GM19025 (cell line): ENCODE measurements around the gene MIOS.
A peak's percentile ranks its signal among the peaks of the same experiment; 100 is the strongest.
"Not testable (repeated sequence)": the region's sequence is repeated elsewhere in the genome, so short reads cannot be mapped to it uniquely, and the experiment has no call there.

Source experiments
- ATAC-seq: cut with Tn5 transposase; IDR thresholded peaks from one replicate; pipeline ENCODE4 v1.9.1; 2021; ENCODE audit warnings: mild to moderate bottlenecking, low read depth, moderate library complexity; ENCODE audit not compliant: unreplicated experiment

The MIOS gene

DNA sequence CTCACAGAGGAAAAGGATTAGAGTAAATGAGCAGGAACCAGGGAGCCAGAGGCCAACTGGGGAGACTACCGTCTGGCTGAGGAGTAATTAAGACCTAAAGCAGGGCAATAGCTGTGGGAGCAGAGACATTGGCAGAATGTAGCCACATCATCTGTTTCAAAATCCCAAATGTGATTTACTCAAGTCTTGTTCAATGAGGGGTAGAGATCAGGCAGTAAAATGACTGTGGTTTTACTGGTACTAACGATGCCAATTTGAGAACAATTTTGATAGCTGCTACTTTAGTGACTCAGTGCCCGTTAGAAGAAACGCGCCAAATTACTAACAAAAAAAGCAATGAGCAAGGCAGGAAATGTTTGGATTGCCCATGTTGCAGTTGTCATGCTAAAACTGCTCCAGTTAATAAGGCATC lies 12.7 kb upstream of the MIOS start:
- ATAC-seq = no peak

DNA sequence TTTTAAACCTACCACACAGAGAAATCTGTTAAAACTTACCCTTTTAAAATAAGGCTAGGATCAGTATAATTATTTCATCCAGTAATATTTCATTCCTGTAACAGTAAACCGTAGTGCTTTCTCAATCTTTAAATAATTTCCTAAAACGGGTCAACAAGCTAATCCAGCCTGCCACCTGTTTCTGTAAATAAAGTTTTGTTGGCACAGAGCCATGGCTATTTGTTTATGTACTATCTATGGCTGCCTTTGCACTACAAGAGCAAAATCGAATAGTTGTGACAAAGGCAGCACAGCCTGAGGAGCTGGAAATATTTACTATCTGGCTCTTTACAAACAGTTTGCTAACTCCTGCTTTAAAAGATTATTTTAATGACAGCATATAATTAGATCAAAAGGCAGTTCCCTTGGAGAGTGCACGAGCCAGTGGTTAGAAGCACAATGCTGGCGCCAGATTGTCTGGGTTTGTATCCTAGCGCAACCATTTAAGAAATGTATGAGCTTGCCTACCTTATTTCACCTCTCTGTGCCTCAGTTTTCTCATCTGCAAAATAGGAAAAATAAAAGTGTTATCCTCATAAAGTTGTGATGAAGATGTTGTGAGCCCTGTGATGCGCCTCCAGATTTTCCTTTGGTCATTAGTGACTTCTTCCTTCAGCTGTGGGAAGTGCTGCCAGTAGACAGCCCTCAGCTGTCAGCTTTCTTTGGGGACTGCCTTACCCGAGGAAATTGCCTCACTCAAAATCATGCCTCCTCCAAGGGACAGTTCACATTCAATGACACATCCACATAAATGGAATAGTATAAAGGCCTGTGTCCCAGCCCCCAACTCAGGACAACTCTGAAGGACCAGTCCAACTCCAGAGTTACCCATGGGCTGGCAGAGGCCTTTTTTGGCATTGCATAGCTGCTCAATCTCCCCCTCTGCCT lies 11.8 kb upstream of the MIOS start:
- no peak for ATAC-seq

DNA sequence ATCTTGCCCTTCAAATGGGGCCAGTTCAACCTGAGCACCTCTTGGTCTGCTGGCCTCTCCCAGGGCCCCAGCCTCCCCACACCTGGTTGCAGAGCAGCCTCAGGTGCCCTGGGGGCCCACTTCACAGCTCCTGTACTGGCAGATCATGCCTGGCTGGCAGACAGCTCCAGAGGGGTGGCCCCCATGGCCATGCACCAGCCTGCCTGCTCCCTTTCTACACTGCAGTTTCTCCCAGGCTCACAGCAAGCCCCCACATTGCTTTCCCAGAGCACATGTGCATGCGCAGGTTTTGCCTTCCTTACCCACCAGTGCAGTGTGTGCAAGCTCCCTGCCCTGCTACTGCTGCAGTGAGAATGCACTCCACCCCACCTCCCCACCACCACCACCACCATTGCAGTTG lies 9.8 kb upstream of the MIOS start:
- no peak for ATAC-seq

DNA sequence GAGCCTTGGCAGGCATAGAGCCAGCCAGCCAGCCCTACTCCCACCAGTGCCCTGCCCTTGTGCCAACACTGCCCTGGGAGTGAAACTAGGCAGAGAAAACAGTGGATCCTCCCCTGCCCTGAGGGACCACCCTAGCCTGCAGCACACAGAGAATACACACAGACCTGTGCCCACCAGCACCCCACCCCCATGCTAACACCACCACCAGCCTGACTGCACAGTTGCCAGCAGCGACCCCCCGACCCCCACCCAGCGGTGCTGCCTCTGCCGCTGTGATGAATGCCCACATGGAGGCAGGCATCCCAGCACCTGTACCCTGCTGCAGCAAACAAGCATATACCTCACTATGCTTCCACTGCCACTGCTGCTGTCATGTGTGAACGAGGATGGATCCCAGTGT lies 9.4 kb upstream of the MIOS start:
- no peak for ATAC-seq

DNA sequence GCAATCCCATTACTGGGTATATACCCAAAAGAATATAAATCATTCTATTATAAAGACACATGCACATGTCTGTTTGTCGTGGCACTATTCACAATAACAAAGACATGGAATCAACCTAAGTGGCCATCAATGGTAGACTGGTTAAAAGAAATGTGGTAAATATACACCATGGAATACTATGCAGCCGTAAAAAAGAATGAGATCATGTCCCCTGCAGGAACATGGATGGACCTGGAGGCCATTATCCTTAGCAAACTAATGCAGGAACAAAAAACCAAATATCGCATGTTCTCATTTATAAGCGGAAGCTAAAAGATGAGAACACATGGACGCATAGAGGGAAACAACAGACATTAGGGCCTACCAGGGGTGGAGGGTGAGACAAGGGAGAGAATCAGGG lies 5.1 kb upstream of the MIOS start:
- ATAC-seq = not testable (repeated sequence)

DNA sequence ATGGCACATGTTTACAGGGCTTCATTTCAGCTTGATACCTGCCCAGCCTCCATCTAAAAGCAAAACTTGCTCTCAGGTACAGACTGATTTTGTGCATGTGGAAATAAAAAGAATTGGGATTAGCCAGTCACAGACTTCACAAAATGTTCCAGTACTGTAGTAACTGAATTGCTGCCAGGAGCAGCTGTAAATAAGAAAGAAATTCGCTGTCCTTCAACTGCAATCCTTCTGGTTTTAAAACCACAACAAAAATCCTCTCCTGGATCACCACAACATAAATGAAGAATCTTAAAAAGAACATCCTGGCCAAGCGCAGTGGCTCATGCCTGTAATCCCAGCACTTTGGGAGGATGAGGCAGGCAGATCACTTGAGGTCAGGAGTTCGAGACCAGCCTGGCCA lies 3.9 kb upstream of the MIOS start:
- ATAC-seq = no peak

DNA sequence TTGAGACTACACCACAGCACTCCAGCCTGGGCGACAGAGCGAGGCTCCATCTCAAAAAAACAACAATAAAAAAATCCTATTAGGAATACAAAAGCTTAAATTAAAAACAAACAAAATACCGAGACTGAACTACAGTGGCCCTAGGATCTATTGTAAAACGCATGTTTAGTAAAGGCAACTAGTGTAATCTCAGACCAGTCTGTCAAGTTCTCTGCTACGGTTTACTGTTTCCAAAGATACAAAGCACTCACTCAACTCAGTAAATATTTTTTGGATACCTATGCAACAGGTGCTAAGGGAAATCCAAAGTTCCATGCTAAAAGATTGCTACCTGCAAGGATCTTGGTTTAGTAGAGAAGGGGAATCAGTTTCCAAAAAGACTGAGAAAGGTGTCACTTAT lies 3.4 kb upstream of the MIOS start:
- no peak for ATAC-seq

DNA sequence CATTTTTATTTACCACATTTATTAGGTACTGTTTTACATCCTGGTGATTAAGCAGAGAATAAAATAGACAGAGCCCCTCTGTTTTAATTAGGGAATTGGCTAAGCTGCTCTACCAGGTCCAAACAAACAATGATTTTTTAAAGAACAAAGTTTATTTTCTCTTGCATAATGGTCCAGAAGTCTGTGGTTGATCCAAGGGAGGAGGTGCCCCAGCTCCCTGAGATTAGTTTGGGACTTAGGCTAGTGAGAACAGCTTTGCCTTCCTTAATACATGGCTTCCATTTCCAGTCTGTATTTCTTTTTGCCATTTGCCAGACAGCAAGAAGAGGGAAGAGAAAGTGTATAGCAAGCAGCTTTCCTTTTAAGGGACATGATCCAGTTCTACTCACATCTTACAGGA lies 2.9 kb upstream of the MIOS start:
- no peak for ATAC-seq

DNA sequence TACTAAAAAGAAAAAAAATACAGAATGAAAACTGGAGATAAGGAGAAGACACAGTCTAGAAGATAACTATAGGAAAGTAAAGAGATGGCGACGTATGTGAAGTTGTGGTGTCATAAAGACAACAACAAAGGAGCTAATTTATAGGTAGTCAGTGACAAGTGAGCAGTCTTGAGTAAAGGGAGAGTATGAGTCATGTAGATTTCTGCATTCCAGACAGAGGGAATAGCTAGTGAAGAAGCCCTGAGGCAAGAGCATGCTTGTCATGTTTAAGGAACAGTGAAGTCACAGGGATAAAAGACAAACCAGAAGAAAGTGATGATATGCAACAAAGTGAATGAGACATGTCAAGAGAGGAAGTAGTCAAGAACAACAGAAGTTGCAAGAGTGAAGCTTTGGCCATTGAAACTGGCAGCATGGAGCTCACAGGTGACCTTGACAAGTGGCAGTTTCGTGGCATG lies 2.3 kb upstream of the MIOS start:
- no peak for ATAC-seq

DNA sequence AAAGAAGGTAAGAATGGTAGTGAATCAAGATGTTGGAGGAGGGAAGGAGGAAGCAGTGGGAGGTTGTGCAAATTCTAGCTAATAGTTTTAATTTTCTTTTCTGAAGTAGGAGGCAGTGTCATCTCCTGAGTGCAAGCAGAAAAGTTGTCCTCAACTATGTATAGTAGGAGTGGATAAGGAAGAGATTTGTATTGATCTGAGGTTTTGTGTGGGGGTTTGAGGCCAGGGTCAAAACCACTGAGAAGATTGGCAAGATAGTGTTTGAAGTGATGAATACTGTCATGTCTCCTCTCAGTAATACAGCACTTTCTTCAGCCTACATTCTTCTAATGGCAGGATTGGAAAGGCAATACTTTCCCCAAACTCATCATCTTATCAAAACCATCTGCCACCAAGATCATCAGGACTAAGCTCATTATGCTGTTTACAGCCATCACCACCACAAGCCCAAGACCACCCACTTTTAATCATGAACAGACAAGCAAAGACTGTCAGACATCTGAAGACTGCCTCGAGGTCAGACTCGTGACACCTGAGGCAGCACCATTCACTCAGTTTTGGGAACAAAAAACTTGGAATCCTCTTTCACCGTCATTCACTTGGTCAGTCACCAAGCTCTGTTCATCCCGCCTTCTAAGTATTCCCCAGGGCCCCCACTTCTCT lies 1.5 kb upstream of the MIOS start:
- ATAC-seq = no peak

DNA sequence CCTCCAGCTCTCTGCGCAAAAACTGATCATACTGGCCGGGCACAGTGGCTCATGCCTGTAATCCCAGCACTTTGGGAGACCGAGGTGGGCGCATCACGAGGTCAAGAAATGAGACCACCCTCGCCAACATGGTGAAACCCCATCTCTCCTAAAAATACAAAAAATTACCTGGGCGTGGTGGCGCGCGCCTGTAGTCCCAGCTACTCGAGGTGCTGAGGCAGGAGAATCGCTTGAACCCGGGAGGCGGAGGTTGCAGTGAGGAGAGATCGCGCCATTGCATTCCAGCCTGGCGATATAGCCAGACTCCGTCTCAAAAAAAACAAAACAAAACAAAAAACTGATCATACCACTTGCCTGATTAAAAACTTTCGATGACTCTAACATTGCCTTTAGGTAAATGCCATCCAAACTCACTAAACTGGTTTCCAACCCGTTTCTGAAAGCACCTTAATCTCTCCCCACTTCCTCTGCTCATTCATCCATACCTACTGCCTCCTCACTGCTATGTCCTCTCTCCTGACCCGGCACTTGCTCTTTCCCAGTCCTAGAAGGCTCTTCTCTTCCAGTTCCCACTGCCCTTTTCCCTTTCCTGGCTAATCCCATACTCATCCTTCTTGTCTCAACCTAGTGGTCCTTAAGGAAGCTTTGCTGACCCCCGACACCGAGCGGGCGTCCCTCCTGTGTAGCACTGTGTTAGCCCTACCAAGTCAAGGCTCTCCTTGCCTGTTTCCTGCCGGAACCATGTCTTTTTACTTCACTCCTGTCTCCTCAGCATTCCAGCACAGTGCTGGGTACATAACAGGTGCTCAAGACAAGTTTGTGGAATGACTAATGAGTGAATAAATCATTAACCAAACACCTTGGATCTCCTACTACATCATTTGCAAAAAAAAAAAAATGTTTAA lies 686 bp upstream of the MIOS start:
- ATAC-seq = peak; percentile 14

DNA sequence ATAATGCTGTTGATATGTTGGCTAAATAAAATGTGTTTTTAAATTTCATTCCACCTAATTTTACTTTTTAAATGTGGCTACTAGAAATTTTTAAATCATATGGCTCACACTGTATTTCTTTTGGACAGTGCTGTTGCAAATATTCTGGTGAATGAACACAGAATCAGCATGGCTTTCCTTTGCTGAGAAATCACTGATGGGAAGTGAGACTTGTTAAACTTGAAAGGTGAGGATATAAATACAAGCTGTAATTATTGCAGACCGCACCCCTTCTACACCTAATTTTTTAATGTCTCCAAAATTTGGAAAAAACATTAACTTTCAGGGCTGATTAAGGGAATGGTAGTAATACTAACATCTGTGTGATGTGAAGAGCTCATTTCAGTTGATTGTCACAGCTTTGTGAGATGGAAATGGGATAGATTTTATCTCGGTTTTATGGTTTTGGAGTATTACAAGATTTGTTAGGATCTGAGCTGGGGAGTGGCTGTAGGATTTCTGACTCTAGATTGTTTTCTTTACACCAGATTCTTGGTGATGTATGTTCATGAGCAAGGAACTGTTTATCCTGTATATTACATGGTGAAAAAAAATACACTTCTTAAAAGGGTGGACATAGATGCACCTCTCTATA lies 1.3 kb downstream of the MIOS start:
- no peak for ATAC-seq

DNA sequence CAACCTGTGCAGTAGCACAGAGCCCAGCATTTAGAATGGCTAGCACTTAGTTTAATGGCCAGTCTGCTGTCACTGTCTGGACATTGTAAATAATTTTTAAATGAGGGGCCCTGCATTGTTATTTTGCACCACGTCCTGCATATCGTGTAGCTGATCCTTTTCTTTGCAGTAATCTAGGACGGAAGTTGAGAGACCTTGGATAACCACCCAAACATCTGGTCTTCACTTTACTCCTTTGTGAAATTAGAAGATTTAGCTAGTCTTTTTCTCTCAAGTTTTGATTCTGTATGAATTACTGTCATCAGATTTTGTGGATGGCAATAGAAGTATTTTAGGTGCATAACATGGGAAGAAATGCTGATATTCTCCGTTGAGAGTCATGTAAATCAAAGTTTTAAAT lies 1.9 kb downstream of the MIOS start:
- no peak for ATAC-seq

DNA sequence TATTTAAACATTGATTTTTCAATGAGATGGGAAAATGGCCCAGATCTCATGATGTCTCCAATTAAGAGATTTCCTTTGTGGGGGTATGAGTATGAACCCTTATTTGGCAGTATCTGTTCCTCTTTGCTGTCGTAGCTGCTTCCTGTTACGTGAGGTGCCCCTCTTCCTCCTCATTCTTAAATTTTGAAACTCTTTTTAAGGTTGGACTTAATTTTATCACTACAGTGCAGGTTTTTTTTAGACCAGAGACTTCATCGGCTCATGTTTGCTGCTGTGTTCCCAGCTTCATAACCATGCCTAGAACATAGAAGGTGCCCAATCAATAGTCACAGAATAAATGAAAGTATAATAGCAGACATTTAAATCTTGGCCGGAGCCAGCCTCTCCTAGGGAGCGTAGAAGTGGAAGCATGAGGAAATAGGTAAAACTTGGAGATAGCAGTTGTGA lies 2.4 kb downstream of the MIOS start:
- ATAC-seq = no peak

DNA sequence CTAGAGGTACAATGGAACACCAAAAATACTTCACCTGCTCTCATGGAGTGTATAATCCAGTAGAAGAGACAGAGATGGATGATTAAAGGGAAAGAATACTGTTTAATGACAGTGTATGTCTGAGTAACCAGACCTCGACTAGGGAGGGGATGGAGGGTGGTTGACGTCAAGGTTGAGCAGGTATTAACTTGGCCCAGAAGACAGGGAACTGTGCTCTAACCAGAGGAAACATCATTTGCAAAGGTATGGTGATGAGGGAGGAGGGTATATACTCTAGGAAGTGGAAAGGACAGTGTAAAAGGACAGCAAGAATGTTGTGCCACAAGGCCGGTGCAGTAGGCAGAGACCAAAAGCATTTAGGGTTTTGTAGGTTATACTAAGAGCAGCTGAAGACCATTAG lies 2.9 kb downstream of the MIOS start:
- no peak for ATAC-seq

DNA sequence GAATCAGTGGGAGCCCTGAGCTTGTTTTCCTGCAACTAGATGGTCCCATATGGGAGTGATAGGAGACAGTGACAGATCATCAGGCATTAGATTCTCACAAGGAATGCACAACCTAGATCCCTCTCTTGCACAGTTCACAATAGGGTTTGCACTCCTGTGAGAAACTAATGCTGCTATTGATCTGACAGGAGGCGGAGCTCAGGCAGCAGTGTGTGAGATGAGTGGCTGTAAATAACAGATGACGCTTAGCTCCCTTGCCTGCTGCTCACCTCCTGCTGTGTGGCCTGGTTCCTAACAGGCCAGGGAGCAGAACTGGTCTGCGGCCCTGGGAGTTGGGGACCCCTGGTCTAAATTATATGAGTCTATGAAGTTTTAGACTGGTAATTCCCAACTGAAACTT lies 3.9 kb downstream of the MIOS start:
- no peak for ATAC-seq

DNA sequence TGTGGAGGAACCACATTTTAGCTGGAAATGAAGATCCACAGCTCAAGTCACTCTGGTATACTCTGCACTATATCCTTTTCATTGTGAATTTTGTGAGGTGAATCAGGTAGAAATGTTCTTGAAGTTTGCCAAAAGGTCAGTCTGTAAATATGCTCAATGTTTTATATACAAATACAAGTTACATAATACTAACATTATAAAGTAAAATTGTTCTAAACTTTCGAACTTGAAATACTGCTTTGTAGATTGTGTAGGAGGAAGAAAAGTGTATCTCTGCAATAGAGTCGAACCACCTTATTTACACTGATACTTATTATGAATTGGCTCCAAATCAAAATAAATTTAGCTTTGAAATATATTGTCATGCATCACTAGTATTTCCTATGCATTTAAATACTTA lies 7.0 kb downstream of the MIOS start:
- no peak for ATAC-seq

DNA sequence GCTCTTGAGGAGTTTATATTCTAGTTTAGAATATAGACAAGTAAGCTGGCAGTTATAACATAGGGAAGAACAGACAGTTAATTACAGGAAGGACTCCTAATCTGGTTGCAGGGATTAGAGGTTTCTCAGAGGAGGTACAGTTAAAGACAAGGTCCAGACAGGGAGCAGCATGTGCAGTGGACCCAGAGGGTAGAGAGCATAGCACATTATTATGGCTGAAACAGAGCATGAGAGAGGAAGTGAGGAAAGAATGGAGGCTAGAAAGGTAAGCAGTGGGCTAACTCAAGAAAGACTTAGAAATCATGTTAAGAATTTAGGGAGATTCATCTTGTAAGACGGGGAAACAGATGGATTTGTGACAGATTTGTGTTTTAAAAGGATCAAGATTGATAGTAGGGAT lies 9.7 kb downstream of the MIOS start:
- no peak for ATAC-seq

DNA sequence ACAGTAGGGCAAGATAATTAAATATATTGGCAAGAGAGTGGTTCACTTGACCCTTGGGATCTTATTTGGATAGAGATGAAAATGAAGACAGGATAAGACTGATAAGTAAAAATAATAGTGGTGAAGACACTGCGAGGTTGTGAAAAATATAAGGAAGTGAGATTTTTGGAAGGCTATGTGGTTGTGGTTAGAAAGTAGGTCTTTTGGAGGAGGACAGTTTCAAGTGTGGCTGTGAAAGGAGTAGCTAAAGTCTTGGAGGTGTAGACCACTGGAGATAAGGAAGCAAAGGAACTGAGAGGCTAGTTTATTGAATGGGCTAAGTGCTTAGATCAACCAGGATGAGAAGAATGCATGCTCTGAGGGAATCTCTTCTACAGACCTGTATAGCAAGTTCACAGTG lies 11.2 kb downstream of the MIOS start:
- ATAC-seq = no peak

DNA sequence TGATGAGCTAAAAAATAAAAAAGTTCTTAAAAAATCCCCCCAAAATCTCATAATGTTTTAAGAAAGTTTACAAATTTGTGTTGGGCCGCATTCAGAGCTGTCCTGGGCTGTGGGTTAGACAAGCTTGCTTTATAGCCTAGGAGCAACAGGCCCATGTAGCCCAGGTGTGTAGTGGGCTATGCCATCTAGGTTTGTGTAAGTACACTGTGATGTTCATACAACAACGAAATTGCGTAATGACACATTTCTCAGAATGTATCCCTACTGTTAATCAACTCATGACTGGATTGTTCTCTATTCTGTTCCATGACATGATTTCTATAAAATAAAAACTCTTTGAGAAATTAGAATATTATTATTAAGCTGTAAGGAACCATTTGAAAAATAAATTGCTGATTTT lies 13.0 kb downstream of the MIOS start:
- ATAC-seq = no peak
